GM06990 (cell line): ENCODE data around the gene MCHR2.

ENCODE experiments used
- DNase-seq: peaks from one replicate; pipeline ENCODE4 v3.0.0-alpha.2; 2011; ENCODE audit not compliant: insufficient read length; ENCODE audit errors: extremely low read depth
- H3K27me3 ChIP-seq: replicated peaks from 2 replicates; pipeline ENCODE4 v1.6.0; 2011; ENCODE audit warnings: low read length; ENCODE audit not compliant: control insufficient read depth, insufficient read depth
- H3K36me3 ChIP-seq: 2 replicates; pipeline ENCODE4 v1.5.1; 2011; ENCODE audit warnings: low read length; ENCODE audit not compliant: control insufficient read depth, insufficient read depth
- H3K4me3 ChIP-seq: replicated peaks from 2 replicates; pipeline ENCODE4 v1.5.1; 2011; ENCODE audit warnings: low read depth, mild to moderate bottlenecking, control low read depth, low read length
- CTCF ChIP-seq: IDR thresholded peaks from 2 replicates; pipeline ENCODE4 v1.5.1; 2011; ENCODE audit warnings: low read length, control low read depth, mild to moderate bottlenecking, inconsistent platforms; ENCODE audit not compliant: insufficient read depth, poor library complexity, severe bottlenecking

MCHR2 gene

GRCh38 chr6:99879431-99879830, 114.6 kb downstream of the MCHR2 start:
- H3K36me3 ChIP-seq: no peaks in the 10 kb centered on the region
- H3K4me3 ChIP-seq: no peak overlapping the region
- H3K27me3 ChIP-seq: no peaks in the 10 kb centered on the region; the same call in 1 of the 2 replicates
- no peak for TF ChIP-seq CTCF
- no peak for DNase-seq

- TF ChIP-seq CTCF: no peak
- Histone ChIP-seq H3K27me3 (no peaks in the 10 kb centered on the region; the same call in 1 of the 2 replicates), H3K36me3 (no peaks in the 10 kb centered on the region), H3K4me3 (no peak overlapping the region)
- DNase-seq: no peak
These were observed 119.0 kb downstream of the MCHR2 start for GRCh38 chr6:99875068-99875467.

GRCh38 chr6:99873084-99873483, 120.9 kb downstream of the MCHR2 start:
- no peaks in the 10 kb centered on the region; the same call in 1 of the 2 replicates for H3K27me3 ChIP-seq
- no peak for DNase-seq
- no peaks in the 10 kb centered on the region for H3K36me3 ChIP-seq
- TF ChIP-seq CTCF: no peak
- H3K4me3 ChIP-seq: no peak overlapping the region

GRCh38 chr6:99871641-99872040, 122.4 kb downstream of the MCHR2 start:
- TF ChIP-seq CTCF: no peak
- Histone ChIP-seq H3K4me3 (no peak overlapping the region), H3K27me3 (no peaks in the 10 kb centered on the region), H3K36me3 (no peaks in the 10 kb centered on the region)
- DNase-seq: no peak
